HCEC 1CT (cell line): ENCODE results near the gene IL21R.
"Not testable (repeated sequence)": the region's sequence is repeated elsewhere in the genome, so short reads cannot be mapped to it uniquely, and the experiment has no call there.

Experiments
- DNase-seq: peaks from one replicate; pipeline ENCODE4 v3.0.0-alpha.2; 2017

IL21R gene

DNA sequence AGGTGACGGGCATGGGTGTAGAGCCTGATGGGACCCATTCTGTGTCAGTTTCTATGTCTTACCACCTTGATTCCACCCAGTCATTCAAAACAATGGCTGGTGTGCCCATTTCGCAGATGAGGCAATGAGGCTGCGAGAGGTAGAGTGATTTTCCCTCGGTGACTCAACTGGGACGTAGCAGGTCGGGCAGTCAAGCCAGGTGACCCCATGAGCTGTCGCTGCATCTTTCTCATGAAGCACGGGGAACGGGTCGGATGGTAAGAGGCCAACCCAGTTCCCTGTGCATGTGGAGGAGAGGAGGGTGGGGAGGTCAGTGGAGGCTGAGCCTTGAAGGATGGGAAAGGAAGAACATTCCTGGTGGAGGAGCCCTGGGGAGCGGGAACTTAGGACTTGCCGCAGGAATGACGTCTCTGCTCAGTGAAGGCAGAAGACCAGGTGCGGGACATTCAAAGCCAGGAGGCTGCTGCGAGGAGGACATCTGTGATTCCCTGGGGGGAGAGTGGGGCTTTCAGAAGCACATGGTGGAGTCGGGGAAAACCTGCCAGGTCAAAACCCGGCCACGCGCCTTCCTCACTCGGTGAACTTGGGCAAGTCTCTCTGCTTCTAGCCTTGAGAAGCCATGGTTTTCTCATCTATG lies 1.1 kb downstream of the IL21R start:
- DNase-seq: no peak

DNA sequence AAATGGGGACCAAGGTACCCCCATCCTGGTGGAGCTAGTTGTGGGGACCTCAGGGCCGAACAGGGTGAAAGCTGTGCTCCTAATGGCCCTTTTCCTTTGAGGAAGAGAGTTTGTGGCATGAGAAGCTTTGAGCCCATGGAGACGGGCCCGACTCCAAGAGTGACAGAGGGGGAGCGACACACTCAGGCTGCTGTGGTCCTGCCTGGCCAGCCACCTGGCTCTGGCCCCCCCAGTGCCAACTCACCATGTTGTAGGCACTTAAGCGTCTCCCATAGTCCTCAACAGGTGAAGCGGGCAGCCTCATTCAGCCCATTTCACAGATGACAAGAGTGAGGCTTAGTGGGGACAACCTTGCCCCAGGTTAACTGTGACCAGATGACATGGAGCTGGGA lies 1.6 kb downstream of the IL21R start:
- no peak for DNase-seq

- DNase-seq: no peak
Observed at GRCh38 chr16:27404163-27404823, 2.3 kb downstream of the IL21R start.

GRCh38 chr16:27405546-27406451 lies 3.8 kb downstream of the IL21R start:
- DNase-seq: no peak

GRCh38 chr16:27406511-27407128 lies 4.6 kb downstream of the IL21R start:
- no peak for DNase-seq

GRCh38 chr16:27407133-27407532 lies 5.2 kb downstream of the IL21R start:
- no peak for DNase-seq

GRCh38 chr16:27408012-27408601 lies 6.1 kb downstream of the IL21R start:
- no peak for DNase-seq

GRCh38 chr16:27408602-27409031 lies 6.6 kb downstream of the IL21R start:
- no peak for DNase-seq

DNA sequence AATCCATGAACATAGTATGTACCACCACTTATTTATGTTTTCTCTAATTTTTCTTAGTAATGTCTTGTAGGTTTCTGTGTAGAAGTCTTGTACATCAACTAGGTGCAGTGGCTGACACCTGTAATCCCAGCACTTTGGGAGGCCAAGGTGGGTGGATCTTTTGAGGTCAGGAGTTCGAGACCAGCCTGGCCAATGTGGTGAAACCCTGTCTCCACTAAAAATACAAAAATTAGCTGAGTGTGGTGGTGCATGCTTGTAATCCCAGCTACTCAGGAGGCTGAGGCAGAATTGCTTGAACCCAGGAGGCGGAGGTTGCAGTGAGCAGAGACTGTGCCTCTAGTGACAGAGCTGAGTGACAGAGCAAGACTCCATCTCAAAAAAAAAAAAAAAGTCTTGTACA lies 8.0 kb downstream of the IL21R start:
- not testable (repeated sequence) for DNase-seq

DNA sequence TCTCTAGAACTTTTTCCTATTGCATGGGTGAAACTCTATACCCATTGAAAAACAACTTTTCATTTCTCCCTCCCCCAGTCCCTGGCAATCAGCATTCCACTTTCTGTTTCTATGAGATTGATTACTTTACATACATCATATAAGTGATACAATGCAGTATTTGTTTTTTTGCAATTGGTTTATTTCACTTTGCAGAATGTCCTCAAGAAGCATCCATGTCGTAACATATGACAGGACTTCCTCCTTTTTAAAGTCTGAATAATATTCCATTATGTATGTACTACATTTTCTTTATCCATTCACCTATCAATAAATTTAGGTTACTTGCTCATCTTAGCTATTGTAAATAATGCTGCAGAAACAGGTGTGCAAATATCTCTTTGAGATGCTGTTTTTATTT lies 8.8 kb downstream of the IL21R start:
- no peak for DNase-seq

- no peak for DNase-seq
Observed at GRCh38 chr16:27413956-27414355, 12.0 kb downstream of the IL21R start.

DNA sequence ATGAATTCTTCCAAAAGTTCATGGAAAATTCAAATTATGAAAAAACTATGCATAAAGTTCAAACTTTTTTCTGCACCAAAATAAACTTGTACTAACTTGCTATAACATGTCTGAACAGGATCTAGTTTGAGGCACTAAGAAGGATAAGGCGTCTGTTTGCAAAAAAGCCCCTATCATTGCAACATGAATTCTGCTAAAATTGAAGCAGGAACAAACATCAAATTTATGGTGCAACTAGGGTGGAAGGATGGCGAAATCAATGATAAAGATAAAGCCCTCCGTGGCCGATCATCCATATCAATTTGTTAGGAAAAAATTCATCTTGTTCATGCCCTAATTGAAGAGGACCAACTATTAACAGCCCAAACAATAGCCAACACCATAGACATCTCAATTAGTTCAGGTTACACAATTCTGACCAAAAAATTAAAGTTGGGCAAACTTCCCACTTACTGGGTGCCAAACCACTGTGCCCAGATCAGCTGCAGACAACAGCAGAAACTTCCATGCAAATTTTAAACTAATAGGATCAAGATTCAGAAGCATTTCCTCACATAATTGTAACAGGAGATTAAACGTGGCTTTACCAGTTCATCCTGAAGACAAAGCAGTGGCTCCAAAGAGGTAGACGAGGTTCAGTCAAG lies 12.9 kb downstream of the IL21R start:
- no peak for DNase-seq

- DNase-seq: no peak
Observed at GRCh38 chr16:27417047-27417671, 15.2 kb downstream of the IL21R start.

DNA sequence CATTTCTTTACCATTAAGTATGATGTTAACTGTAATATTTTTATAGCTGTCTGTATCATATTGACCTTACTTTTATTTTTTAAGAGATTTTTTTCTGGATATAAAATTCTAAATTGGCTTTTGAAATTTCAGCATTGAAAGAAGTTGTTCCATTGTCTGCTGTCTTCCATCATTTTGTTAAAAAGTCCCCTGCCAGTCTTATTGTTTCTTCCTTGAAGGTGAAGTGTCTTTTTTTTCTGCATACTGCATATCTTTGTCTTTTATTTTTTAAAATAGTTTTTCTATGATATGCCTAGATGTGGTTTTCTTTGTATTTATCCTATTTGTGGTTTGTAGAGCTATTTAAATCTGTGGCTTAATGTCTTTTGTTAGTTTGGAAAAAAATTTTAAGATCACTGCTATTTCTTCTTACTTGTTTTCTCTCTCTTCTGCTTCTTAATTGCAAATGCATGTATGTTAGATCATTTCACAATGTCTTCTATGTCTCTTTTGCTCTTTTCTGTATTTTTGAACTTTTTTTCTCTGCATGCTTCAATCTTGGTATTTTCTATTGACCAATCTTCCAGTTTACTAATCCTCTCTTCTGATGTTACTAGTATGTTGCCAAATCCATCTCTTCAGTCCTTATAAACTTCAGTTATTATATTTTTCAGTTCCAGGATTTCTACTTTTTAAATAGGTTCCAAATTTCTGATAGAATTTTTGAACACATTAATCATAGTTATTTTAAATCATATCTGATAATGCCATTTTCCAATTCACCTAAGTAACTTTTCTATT lies 20.2 kb downstream of the IL21R start:
- no peak for DNase-seq

GRCh38 chr16:27424772-27425498 lies 23.0 kb downstream of the IL21R start:
- DNase-seq: no peak

DNA sequence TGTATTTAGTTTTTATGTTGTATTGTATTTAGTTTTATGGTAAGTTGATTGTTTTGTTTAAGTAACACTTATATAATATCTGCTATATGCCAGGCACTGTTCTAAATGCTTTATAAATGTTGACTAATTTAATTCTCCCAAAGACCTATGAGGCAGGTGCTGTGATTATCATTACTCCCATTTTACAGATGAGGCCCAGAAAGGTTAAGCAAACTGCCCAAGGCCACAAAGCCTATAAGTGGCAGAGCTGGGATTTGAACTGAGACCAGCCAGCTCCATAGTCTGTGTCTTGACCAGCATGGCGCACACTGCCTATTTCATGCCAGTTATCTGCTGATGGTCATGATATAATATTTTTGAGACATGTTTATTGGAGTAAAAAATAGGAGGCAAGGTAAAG lies 24.0 kb downstream of the IL21R start:
- DNase-seq: no peak

DNA sequence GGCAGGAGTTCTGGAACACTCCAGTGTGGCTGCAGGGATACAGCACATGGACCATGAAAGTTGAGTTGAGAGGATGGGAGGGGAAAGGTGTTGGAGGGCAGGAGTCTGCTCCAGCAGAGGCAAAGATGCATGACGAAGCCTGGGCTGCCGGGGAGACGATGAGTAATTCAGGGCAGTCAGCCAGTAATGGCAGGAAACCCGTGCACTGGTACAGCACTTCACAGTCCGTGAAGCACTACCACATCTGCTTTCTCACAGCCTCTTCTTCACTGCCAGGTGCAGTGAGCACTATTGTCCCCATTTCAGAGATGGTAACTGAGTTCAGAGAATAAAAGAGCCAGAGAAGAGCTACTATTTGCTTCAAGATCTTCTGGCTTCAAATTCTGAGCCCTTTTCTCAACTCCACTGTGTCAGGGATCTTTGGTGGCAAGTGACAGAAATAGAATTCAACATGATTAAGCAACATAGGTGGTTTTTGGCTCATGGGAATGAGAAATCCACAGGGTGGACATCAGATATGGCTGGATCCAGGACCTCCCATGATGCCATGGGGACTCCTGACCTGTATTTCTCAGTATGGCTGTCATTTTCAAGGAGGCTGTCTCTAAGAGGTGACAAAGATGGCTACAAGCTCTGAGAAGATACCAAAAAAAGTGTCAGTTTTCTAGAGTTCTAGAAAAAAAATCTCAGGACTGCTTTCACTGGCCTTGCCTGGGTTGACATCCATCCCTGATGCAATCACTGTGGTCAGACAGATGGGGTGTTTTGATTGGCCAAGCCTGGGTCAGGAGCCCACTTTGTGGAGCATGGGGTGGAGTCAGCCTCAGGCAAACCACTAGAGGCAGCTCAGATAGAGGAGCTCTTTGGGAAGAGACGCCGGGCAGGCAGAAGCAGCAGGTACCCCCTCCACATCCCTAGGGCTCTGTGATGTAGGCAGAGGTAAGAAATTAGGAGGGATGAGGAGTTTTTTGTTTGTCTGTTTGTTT lies 24.7 kb downstream of the IL21R start:
- DNase-seq: peak; percentile 89

GRCh38 chr16:27427538-27427937 lies 25.6 kb downstream of the IL21R start:
- no peak for DNase-seq
